ENCODE measurements around the gene STX1A. TPM values are rescaled to one million over a fixed set of nuclear protein-coding genes. Genes with fewer than 3 reads are reported as not detected.
"Not testable (repeated sequence)": the region's sequence is repeated elsewhere in the genome, so short reads cannot be mapped to it uniquely, and the experiment has no call there.

STX1A gene
- total RNA-seq, 1 experiment from 2014 or later: 66.3 TPM

- DNase-seq (ENCODE audit: extremely low read depth, low read depth): not testable (repeated sequence)
These were observed 6.2 kb downstream of the STX1A start for GRCh38 chr7:73713319-73713718.

DNA sequence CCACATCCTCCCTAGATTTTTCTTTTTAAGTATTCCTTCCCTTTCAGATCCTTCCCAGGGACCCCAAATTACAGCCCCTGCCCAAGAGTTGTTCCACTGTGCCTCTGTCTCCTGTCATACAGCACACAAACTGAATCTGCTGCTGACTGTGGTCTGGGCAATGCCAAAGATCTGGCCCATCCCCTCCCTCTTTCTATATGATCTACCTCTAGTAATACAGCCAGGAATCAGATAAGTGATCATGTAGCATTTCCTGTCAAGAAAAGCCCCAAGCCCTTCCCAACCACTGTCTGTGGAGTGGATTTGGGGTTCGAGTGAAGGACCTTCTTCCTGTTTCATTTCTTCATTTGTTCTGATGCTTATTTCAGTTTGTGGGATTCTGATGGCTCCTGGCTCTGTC is 6.7 kb downstream of the STX1A start:
- DNase-seq (ENCODE audit: extremely low read depth, low read depth): no peak

- DNase-seq (ENCODE audit: extremely low read depth, low read depth): no peak
These were observed 10.4 kb downstream of the STX1A start for GRCh38 chr7:73708961-73709549.

DNA sequence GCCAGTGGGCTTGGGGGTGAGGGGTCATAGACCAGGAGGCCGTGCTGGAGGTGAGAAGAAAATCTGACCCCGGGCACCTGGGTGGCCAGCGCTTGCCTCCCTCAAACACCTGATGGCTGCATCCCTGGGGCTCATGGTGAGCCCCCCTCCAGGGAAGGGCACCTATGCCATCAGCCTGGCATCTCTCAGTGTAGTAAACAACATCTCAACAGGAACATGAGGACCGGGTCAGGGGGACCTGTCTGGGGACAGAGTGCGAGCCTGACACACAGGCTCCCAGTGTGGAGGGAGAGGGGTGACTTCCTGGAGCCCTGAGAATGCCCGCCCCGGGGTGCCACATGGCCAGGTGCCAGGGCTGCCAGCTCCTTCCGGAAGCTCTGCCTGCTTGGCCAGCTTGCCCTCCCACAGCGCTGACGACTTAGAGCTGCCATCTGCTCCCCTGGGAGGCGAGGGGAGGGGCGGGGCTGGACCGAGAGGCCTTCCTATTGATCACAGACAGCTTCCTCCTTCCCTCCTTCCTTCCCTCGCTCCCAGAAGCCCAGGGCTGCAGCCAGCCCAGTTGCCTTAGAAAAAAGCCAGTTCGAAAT is 12.3 kb downstream of the STX1A start:
- peak; percentile 97 for DNase-seq (ENCODE audit: extremely low read depth, low read depth)

DNA sequence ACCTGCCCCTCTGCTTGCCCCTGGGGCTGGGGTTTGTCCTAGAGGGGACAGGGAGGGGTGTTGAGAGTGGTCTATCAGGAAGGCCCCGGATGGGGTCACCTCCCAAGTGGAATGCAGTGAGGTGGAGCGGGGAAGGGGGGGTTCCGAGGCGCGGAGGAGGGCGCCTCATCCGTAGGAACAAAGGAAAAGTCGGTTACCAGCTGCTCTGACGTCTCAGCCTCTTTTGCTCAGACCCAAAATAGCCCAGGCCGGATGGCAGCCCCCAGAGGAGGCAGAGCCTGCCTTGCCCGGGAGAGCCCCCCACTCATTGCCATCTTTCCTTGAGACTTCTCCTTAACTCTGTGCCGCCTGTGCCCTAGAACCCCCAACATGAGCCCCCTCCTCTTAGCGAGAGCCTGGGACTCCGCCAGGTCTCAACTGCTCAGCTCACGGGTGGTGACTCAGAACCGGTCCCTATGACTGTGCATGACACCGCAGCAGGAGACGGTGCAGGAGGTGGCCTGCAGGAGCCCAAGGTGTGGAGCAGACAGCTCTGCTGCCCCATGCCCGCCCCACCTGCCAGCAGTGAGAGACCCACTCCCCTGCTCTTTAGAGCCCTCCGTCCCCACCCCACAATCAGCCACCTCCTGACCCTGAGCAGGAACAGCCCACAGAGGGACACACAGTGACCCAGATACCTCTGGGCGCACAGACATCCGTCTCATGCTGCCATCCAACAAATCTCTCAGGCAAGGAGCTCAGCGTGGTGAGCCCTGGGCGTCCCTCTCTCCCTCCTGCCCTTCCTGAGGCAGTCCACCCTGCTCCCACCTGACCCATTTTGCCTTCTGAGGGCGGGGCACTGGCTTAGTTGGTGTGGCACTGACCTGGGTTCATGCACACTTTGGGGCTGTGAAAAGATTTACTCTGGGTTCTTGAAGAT is 13.1 kb downstream of the STX1A start:
- peak; percentile 78 for DNase-seq (ENCODE audit: extremely low read depth, low read depth)

GRCh38 chr7:73705551-73705920 is 13.9 kb downstream of the STX1A start:
- no peak for DNase-seq (ENCODE audit: extremely low read depth, low read depth)

GRCh38 chr7:73704640-73705550 is 14.6 kb downstream of the STX1A start:
- peak; percentile 98 for DNase-seq (ENCODE audit: extremely low read depth, low read depth)

- DNase-seq (ENCODE audit: extremely low read depth, low read depth): peak; percentile 74
These were observed 15.5 kb downstream of the STX1A start for GRCh38 chr7:73703757-73704639.

- no peak for DNase-seq (ENCODE audit: extremely low read depth, low read depth)
These were observed 16.2 kb downstream of the STX1A start for GRCh38 chr7:73703225-73703624.

DNA sequence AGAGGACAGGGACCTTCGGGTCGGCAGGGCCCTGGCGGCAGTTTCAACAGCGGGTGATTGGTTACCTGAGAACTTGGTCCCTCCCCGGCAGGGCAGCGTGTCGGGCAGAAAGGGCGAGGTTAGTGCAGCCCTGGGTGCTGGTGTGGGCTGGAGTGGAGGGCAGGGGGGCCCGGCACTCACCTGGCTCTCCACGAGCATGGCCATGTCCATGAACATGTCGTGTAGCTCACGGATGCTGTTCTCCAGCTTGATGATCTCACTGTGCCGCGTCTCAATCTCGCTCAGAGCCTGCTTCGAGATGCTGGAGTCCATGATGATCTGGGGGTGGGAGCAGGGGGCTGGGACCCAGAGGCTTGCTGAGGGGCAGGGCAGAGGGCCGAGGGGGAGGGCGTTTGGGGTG is 16.8 kb downstream of the STX1A start:
- DNase-seq (ENCODE audit: extremely low read depth, low read depth): no peak

- no peak for DNase-seq (ENCODE audit: extremely low read depth, low read depth)
These were observed 17.2 kb downstream of the STX1A start for GRCh38 chr7:73702226-73702625.

GRCh38 chr7:73701357-73701995 is 18.0 kb downstream of the STX1A start:
- peak; percentile 93 for DNase-seq (ENCODE audit: extremely low read depth, low read depth)

GRCh38 chr7:73700581-73701134 is 18.8 kb downstream of the STX1A start:
- DNase-seq (ENCODE audit: extremely low read depth, low read depth): no peak

DNA sequence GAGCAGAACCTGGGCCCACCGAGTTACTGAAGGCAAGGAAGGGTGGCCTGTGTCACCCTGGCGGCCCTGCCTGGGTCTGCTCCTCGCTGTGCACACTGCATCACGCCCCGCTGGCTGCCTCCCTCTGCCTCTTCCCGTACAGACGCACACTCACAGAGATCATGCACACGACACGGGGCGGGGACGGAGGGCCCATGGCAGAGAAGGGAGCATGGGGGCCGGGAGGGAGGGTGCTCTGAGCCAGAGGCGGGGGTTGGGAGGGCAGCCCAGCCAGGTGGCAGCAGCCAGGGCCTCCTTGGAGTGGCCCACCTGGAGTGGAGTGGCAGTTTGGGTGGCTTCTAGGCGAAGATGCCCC is 19.4 kb downstream of the STX1A start:
- no peak for DNase-seq (ENCODE audit: extremely low read depth, low read depth)

DNA sequence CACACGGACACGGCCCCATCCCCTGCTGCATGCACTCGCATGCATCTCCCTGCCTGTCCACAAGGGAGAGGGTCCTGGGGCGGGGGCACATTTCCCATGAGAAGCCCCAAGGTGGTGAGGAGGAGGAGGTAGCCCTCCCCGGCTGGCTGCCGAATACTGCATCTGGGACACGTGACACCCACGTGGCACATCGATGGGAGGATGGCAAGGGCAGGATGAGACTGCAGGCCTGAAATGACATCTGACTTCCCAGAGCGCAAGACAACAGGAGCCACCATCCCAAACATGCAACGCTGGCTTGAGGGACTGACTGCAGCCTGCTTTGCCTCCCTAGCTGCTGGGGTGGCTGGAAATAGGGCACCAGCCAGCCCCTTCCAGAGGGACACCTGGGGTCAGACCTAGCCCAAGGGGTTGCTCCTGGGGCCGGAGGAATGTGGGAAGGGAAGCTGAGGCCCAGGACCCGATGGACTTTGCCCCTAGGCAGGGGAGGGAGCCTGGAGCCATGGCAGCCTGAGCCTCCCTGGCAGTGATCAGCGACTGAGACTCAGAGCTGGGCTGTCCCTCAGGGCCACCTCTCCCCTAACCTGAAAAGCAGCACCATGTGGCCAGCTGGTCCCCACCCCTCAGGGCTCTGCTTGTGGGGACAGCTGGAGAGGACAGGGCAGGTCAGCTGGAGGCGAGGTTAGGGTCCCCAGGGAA is 19.9 kb downstream of the STX1A start:
- DNase-seq (ENCODE audit: extremely low read depth, low read depth): no peak

DNA sequence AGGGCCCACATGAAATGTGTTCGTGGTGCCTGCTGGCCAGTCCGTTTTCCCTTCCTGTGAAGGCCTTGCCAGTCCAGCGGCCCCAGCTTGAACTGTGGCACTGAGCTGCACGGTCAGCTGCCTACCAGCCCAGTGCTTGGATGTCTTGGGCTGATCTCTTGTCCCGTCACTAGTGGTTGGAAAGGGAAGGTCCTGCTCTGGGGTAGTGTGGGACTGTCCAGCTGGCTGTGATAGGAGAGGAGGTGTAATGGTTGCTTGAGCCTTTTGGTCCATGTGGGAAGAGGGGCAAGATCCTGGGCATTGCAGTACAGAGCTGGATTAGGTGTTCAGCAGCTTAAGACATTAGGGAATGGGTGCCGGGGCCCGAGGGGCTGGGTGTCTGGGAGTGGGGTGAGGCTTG is 21.1 kb downstream of the STX1A start:
- DNase-seq (ENCODE audit: extremely low read depth, low read depth): no peak

DNA sequence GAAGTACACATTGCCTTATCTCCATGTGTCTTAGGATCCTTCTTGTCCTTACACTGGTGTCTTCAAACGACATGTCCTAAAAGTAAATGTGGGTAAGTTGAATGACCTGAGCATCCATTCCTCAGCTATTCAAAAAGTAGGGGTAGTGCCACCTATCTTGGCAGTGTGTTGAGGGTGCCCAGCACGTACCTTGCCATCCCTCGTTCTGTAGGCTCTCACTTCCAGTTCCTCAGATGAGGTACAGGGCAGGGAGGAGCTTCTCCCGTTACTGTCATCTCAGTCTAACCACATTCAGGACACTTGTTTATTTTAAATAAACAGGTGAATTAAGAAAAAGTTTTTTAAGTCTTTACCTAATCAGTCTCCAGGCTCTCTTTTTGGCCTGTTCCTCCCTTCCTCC is 23.1 kb downstream of the STX1A start:
- no peak for DNase-seq (ENCODE audit: extremely low read depth, low read depth)

GRCh38 chr7:73690646-73691045 is 28.8 kb downstream of the STX1A start:
- no peak for DNase-seq (ENCODE audit: extremely low read depth, low read depth)

Data from NCI-H460 (cell line).